GM23338 (cell line): Measurements from ENCODE around the gene PEDS1. TPM values are rescaled to one million over a fixed set of nuclear protein-coding genes. Genes with fewer than 3 reads are reported as not detected.

ENCODE experiments used
- REST ChIP-seq: IDR thresholded peaks from one replicate; pipeline ENCODE4 v1.6.1; 2018; ENCODE audit warnings: antibody characterized with exemption; ENCODE audit not compliant: unreplicated experiment
- ZNF462 ChIP-seq: fragments of 250-450 bp; sonication (Bioruptor Pico); IDR thresholded peaks from 2 replicates; pipeline ENCODE4 v1.5.0; 2020; ENCODE audit warnings: mild to moderate bottlenecking, moderate library complexity
- polyA plus RNA-seq: library from polyadenylated mRNA; unstranded; fragments of >200 nt; fragmentation: Nextera tagmentation; extraction: Ambion mirVana; gene quantifications from 2 replicates; pipeline ENCODE4 v1.2.1, GENCODE V29; 2016
- total RNA-seq: library from RNA; depleted of rRNA; stranded (reverse); fragments of >200 nt; shearing (Covaris generic); gene quantifications from 2 replicates; pipeline ENCODE4 v1.2.3, GENCODE V29; 2014
- TF ChIP-seq, protein P1 (sequence below): IDR thresholded peaks from 2 replicates; pipeline ENCODE4 v1.6.1; 2016; ENCODE audit warnings: antibody characterized with exemption

The PEDS1 gene
- total and polyA plus RNA-seq, 2 experiments from 2014 or later = 34.5 to 43.6 TPM

GRCh38 chr20:50111829-50112495, 41.6 kb downstream of the PEDS1 start (continued):
- no peak for TF ChIP-seq ZNF462 (CRISPR knock-in tag)
- TF ChIP-seq, protein P1, sequence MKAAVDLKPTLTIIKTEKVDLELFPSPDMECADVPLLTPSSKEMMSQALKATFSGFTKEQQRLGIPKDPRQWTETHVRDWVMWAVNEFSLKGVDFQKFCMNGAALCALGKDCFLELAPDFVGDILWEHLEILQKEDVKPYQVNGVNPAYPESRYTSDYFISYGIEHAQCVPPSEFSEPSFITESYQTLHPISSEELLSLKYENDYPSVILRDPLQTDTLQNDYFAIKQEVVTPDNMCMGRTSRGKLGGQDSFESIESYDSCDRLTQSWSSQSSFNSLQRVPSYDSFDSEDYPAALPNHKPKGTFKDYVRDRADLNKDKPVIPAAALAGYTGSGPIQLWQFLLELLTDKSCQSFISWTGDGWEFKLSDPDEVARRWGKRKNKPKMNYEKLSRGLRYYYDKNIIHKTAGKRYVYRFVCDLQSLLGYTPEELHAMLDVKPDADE = no peak
- TF ChIP-seq REST = no peak
